NCI-H446 (cell line): ENCODE results near the gene FGF22.
"Not testable (repeated sequence)": the region's sequence is repeated elsewhere in the genome, so short reads cannot be mapped to it uniquely, and the experiment has no call there.

Experiments
- DNase-seq, 2 experiments: peaks; one replicate each; lab custom pipeline; 2025; lab: John Stamatoyannopoulos, UW

The FGF22 gene

GRCh38 chr19:607301-608154 is 32.2 kb upstream of the FGF22 start:
- no peak for DNase-seq

DNA sequence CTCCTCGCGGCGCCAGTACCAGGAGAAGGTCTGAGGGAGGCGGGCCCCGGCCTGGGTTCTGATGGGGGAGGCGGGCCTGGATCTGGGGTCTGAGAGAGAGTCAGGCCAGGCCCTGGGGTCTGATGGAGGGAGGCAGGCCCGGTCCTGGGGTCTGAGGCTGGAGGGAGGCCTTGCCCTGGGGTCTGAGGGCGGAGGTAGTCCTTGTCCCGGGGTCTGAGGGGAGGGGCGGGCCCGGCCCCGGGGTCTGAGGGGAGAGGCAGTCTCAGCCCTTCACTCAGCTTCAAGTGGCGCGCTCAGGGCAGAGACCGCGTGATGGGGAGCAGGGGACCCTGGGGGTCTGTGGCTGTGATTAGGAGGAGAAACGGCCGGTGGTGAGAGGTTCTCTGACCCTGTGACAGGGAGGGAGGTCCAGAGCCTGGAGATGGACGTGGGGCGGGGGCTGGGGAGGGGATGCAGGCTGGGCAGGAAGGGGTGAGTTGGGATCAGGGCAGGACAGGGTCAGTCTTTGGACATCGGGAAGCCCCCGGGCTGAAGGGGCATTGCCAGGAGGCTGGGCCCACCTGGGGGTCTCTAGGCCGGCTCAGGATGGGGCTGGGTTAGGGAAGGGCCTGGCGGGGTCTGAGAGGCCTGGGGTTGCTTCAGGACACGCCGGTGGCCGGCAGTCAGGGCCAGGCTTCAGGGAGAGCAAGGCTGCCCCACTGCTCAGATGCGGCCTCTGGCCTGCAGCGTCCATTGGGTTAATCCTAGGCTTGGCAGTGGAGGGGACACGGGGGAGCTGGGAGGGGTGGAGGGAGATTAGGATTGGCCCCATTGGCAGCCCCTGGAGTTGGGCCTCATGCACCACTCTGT is 31.3 kb upstream of the FGF22 start:
- DNase-seq, result no peak

DNA sequence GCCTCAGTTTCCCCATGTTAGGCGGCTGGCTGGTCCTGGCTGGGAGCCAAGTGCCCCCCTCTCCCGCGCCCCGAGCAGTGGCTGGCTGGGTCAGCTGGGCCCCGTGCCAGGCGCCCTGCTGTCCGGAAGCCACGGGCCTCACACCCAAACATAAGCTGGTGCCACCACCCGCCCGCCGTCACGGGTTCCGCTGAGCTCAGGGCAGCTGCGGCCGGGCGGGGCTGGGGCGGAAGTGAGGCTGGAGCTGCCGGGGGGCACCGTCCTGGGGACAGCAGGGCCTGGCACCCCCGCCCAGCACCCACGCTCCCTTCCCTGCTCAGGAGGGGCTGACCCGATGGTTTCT is 30.7 kb upstream of the FGF22 start:
- no peak for DNase-seq

- DNase-seq, result no peak
Observed at GRCh38 chr19:610071-610800, 29.4 kb upstream of the FGF22 start.

DNA sequence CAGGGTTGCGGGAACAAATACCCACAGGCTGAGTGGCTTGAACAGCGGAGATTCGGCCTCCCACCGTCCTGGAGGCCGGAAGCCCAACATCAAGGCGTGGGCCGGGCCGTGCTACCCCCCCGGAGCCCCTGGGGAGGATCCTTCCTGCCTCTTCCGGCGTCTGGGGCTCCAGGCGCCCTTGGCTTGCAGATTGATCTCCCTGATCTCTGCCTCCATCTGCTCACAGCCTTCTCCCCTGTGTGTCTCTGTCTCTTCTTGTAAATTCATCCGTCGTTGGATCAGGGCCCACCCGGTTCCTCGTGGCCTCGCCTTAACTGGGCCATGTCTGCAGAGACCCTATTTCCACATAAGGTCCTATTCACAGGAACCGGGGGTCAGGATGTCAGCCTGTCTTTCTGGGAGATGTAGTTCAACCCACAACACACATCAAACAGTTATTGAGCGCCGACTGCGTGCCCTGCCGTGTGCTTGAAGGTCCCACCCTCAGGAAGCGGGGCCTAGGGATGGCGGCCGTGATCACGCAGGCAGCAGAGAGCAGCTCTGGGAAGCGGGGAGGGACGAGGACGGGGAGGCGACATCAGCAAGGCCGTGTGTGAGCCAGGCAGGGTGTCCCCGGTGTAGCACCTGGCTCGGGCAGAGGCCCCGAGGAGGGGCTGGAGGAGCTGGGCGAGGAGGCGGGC is 28.7 kb upstream of the FGF22 start:
- DNase-seq, result no peak

DNA sequence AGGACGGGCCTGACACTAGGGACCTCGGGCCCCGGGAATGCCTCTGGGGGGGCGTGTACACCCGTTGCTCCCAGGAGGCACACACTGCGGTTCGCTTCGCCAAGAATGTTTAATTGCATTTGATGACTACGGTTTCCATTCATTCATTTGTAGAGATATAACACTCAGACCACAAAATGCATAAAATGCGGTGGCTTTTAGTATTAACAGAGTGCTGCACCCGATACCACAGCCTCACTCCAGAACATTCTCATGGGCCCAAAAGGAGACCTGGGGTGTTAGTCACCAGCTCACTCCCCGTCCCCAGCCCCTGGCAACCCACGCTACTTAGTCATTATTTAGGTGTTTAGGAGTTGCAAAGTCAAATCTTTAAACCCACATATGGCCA is 28.2 kb upstream of the FGF22 start:
- DNase-seq, result no peak

DNA sequence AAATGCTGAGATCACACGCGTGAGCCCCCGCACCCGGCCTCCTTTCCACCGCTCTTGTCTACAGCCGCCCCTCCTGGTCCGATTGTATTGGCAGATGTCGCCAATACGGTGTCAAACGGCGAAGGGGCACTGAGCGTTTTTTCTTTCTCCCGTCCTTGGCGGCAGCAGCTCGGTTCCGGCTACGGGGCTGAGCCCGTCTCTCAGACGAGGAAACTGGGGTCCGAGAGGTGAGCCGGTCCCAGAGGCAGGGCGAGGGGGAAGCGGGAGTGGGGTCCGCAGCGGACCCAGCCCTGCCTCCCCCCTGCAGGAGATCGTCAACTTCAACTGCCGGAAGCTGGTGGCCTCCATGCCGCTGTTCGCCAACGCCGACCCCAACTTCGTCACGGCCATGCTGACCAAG is 26.7 kb upstream of the FGF22 start:
- DNase-seq, result no peak

GRCh38 chr19:613732-614567 is 25.7 kb upstream of the FGF22 start:
- no peak for DNase-seq

DNA sequence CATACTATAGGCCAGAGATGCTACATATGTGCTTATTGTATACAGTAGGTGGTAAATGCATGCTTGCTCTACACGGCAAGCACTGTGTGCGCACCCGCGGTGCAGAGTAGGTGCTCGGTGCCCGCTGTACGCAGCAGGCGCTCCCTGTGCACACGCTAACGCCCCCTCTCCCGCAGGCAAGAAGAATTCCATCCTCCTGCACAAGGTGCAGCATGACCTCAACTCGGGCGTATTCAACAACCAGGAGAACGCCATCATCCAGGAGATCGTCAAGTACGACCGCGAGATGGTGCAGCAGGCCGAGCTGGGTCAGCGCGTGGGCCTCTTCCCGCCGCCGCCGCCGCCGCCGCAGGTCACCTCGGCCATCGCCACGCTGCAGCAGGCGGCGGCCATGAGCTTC is 24.1 kb upstream of the FGF22 start:
- no peak for DNase-seq

DNA sequence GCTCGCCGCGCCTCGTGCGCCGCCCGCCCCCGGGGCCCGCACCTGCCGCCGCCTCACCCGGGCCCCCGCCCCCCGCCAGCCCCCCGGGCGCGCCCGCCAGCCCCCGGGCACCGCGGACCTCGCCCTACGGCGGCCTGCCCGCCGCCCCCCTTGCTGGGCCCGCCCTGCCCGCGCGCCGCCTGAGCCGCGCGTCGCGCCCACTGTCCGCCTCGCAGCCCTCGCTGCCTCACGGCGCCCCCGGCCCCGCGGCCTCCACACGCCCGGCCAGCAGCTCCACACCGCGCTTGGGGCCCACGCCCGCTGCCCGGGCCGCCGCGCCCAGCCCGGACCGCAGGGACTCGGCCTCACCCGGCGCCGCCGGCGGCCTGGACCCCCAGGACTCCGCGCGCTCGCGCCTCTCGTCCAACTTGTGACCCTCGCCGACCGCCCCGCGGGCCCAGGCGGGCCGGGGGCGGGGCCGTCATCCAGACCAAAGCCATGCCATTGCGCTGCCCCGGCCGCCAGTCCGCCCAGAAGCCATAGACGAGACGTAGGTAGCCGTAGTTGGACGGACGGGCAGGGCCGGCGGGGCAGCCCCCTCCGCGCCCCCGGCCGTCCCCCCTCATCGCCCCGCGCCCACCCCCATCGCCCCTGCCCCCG is 23.5 kb upstream of the FGF22 start:
- no peak for DNase-seq

DNA sequence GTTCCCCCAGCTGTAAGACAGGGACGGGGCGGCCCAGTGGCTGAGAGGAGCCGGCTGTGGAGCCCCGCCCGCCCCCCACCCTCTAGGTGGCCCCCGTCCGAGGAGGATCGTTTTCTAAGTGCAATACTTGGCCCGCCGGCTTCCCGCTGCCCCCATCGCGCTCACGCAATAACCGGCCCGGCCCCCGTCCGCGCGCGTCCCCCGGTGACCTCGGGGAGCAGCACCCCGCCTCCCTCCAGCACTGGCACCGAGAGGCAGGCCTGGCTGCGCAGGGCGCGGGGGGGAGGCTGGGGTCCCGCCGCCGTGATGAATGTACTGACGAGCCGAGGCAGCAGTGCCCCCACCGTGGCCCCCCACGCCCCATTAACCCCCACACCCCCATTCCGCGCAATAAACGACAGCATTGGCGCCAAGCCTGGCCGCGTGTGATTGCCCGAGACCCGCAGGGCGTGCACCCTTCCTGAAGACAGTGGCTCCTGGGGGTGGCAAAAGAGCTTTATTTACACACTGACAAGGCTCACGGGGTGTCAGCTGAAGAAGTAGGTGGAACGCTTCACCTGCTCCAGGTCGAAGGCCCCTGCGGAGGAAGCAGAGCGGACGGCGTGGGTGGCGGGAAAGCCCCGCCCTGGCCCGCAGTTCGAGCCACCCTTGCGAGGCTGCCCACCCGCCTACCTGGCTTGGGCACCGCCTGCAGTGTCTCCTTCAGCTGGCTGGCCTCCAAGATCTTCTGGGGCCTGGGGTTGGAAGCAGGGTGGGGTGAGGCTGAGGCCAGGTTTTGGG is 22.7 kb upstream of the FGF22 start:
- DNase-seq, result no peak

- no peak for DNase-seq
Observed at GRCh38 chr19:617551-618246, 22.0 kb upstream of the FGF22 start.

GRCh38 chr19:618247-618619 is 21.4 kb upstream of the FGF22 start:
- no peak for DNase-seq

- no peak for DNase-seq
Observed at GRCh38 chr19:618674-619285, 20.9 kb upstream of the FGF22 start.

GRCh38 chr19:619286-620002 is 20.2 kb upstream of the FGF22 start:
- DNase-seq, result no peak

- no peak for DNase-seq
Observed at GRCh38 chr19:620166-620862, 19.4 kb upstream of the FGF22 start.

GRCh38 chr19:621191-621590 is 18.5 kb upstream of the FGF22 start:
- not testable (repeated sequence) for DNase-seq

DNA sequence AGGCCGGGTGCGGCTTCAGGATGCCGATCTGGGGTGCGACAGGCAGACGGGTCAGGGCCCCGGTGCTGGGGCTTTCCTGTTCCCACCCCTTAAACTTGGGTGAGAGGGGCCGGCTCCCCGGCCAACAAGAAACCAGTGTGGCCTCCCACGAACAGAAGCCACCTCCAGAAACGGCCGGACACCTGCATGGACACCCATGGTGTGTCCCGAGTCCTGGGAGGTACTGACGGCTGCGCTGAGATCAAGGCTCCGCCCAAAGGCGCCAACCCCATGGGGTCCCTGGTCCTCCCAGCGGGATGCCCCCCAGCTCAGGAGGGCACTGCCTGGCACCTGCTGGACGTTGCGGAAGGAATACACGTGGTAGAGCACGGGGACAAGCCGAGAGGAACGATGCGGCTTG is 17.9 kb upstream of the FGF22 start:
- no peak for DNase-seq
